A204.1 (cell line): ENCODE results near the gene ADORA3.
"Not testable (repeated sequence)": the region's sequence is repeated elsewhere in the genome, so short reads cannot be mapped to it uniquely, and the experiment has no call there.

Experiments used
- FAIRE-seq: peaks from 2 replicates; lab custom pipeline; 2012; peaks lifted over from hg19 to GRCh38; lab: Jason Lieb, UNC

The ADORA3 gene

GRCh38 chr1:111503585-111504060 lies at the start of gene ADORA3, which contains the start of gene TMIGD3:
Gene ADORA3, minus strand, starts transcription at chr1:111503633. Its CDS starts 279 bp downstream, at chr1:111503354.
Gene TMIGD3, minus strand, starts transcription at chr1:111503633. Its CDS starts 279 bp downstream, at chr1:111503354.
- FAIRE-seq, result no peak

GRCh38 chr1:111553196-111553595 lies 49.8 kb upstream of the ADORA3 start:
- no peak for FAIRE-seq

- no peak for FAIRE-seq
Measured at GRCh38 chr1:111552587-111552986, 49.2 kb upstream of the ADORA3 start.

- FAIRE-seq, result no peak
Measured at GRCh38 chr1:111551623-111552411, 48.4 kb upstream of the ADORA3 start.

GRCh38 chr1:111547786-111548185 lies 44.4 kb upstream of the ADORA3 start:
- FAIRE-seq, result not testable (repeated sequence)

GRCh38 chr1:111542187-111542586 lies 38.8 kb upstream of the ADORA3 start:
- FAIRE-seq, result no peak

GRCh38 chr1:111541721-111542120 lies 38.3 kb upstream of the ADORA3 start:
- no peak for FAIRE-seq

GRCh38 chr1:111540928-111541327 lies 37.5 kb upstream of the ADORA3 start:
- no peak for FAIRE-seq

- FAIRE-seq, result no peak
Measured at GRCh38 chr1:111538343-111539025, 35.1 kb upstream of the ADORA3 start.

- FAIRE-seq, result no peak
Measured at GRCh38 chr1:111535256-111536191, 32.1 kb upstream of the ADORA3 start.

GRCh38 chr1:111520053-111520452 lies 16.6 kb upstream of the ADORA3 start:
- FAIRE-seq, result no peak

GRCh38 chr1:111517469-111518225 lies 14.2 kb upstream of the ADORA3 start:
- no peak for FAIRE-seq

- no peak for FAIRE-seq
Measured at GRCh38 chr1:111516005-111516535, 12.6 kb upstream of the ADORA3 start.

- no peak for FAIRE-seq
Measured at GRCh38 chr1:111515291-111516004, 12.0 kb upstream of the ADORA3 start.

- FAIRE-seq, result no peak
Measured at GRCh38 chr1:111513410-111514020, 10.1 kb upstream of the ADORA3 start.

GRCh38 chr1:111512931-111513330 lies 9.5 kb upstream of the ADORA3 start:
- FAIRE-seq, result no peak

- FAIRE-seq, result no peak
Measured at GRCh38 chr1:111512132-111512889, 8.9 kb upstream of the ADORA3 start.

- no peak for FAIRE-seq
Measured at GRCh38 chr1:111511370-111511769, 7.9 kb upstream of the ADORA3 start.

- no peak for FAIRE-seq
Measured at GRCh38 chr1:111509997-111510375, 6.6 kb upstream of the ADORA3 start.
